Breast epithelium (tissue), 3 donors: ENCODE data around the gene ZFYVE21.

Experiments used
- POLR2A ChIP-seq: fragments of 450-650 bp; IDR thresholded peaks from one replicate; pipeline ENCODE4 v1.6.1; 2016; ENCODE audit warnings: antibody characterized with exemption, mild to moderate bottlenecking, moderate library complexity
- TF ChIP-seq, protein P1 (sequence below), 3 donors: fragments of 450-650 bp; IDR thresholded peaks; one replicate each; pipeline ENCODE4 v1.5.1; 2016 to 2017; ENCODE audit warnings: antibody characterized with exemption in 3 of 3, mild to moderate bottlenecking in 3 of 3, moderate library complexity in 3 of 3

DNA sequence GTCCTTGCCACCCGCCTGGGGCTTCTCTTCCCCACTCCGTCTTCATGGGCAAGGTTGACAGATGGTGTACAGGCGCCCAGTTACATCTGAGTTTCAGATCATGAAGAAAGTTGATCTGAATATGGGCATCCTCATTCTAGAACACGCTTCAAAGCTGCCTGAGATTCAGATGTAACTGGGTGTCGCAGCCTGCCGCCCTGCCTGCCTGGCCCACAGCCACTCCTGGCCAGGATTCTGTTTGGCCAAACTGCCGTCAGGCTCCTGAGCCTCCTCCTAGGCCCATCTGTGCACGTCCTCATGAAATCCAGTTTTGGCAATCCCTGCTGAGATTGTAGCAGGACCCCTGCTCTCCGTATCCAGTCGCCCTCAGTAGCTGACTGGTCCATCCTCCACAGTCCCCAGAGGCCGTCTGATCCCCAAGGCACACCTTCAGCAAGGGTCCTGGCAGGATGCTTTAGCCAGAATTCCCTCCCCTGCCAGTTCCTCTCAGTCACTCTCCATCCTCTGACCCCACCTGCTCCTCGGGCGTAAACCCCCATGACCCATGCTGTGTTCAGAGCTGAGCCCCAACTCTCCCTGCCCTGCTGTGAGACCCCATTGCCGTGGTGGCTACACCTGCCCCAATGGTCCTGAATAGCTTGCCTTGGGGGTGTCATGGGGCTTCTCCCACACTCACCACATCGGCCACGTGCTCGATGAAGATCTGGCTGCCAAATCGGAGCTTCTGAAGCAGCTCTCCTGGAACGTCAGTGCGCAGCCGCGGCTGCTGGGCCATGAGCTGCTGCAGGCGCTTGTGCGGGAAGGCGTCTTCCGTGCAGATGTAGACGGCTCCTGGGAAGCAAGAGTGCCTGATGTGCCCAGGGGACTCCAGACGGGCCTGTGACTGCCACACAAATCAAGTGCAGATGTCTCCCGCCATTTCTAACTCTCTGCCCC lies 12.8 kb upstream of the ZFYVE21 start:
- TF ChIP-seq, protein P1, sequence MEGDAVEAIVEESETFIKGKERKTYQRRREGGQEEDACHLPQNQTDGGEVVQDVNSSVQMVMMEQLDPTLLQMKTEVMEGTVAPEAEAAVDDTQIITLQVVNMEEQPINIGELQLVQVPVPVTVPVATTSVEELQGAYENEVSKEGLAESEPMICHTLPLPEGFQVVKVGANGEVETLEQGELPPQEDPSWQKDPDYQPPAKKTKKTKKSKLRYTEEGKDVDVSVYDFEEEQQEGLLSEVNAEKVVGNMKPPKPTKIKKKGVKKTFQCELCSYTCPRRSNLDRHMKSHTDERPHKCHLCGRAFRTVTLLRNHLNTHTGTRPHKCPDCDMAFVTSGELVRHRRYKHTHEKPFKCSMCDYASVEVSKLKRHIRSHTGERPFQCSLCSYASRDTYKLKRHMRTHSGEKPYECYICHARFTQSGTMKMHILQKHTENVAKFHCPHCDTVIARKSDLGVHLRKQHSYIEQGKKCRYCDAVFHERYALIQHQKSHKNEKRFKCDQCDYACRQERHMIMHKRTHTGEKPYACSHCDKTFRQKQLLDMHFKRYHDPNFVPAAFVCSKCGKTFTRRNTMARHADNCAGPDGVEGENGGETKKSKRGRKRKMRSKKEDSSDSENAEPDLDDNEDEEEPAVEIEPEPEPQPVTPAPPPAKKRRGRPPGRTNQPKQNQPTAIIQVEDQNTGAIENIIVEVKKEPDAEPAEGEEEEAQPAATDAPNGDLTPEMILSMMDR (IDR thresholded peaks at IDR 0.05) = no peak
- TF ChIP-seq POLR2A = no peak
